HEK293T (cell line): Measurements from ENCODE around the gene CCL25.

Experiments used
- CTCF ChIA-PET: fragments of 350-600 bp; formaldehyde crosslinking; extraction: SDS; loops from one replicate; lab custom pipeline; 2021; ENCODE audit warnings: antibody characterized with exemption, inconsistent platforms; lab: Yijun Ruan, JAX
- POLR2A ChIA-PET: fragments of 350-600 bp; formaldehyde crosslinking; extraction: SDS; loops from one replicate; lab custom pipeline; 2020; ENCODE audit warnings: antibody characterized with exemption, inconsistent platforms; lab: Yijun Ruan, JAX
- DNase-seq: peaks from one replicate; pipeline ENCODE4 v3.0.0; 2012; ENCODE audit warnings: mixed read lengths; ENCODE audit errors: extremely low spot score
- ARNT ChIP-seq: fragments of 450-650 bp; IDR thresholded peaks from 2 replicates; pipeline ENCODE4 v1.6.1; 2017; ENCODE audit warnings: mild to moderate bottlenecking
- BHLHE40 ChIP-seq: fragments of 450-650 bp; IDR thresholded peaks from 2 replicates; pipeline ENCODE4 v1.6.1; 2016; ENCODE audit warnings: mild to moderate bottlenecking, moderate library complexity, borderline replicate concordance
- CTBP1 ChIP-seq: fragments of 450-650 bp; IDR thresholded peaks from 2 replicates; pipeline ENCODE4 v1.6.1; 2016; ENCODE audit warnings: borderline replicate concordance
- ELF4 ChIP-seq: fragments of 450-650 bp; IDR thresholded peaks from 2 replicates; pipeline ENCODE4 v1.6.1; 2017; ENCODE audit warnings: antibody characterized with exemption
- FOXA1 ChIP-seq: fragments of 450-650 bp; IDR thresholded peaks from 2 replicates; pipeline ENCODE4 v1.6.1; 2016; ENCODE audit warnings: mild to moderate bottlenecking
- FOXK2 ChIP-seq: fragments of 450-650 bp; IDR thresholded peaks from 2 replicates; pipeline ENCODE4 v1.6.1; 2016; ENCODE audit warnings: mild to moderate bottlenecking
- FOXM1 ChIP-seq: fragments of 450-650 bp; IDR thresholded peaks from 2 replicates; pipeline ENCODE4 v1.6.1; 2017; ENCODE audit warnings: mild to moderate bottlenecking, borderline replicate concordance
- HDGF ChIP-seq: fragments of 450-650 bp; IDR thresholded peaks from 2 replicates; pipeline ENCODE4 v1.6.1; 2017; ENCODE audit warnings: antibody characterized with exemption, borderline replicate concordance
- L3MBTL2 ChIP-seq: fragments of 450-650 bp; conservative IDR thresholded peaks from 2 replicates; pipeline ENCODE4 v1.6.1; 2016; ENCODE audit warnings: mild to moderate bottlenecking
- LEF1 ChIP-seq: fragments of 450-650 bp; IDR thresholded peaks from 2 replicates; pipeline ENCODE4 v1.6.1; 2017; ENCODE audit warnings: mild to moderate bottlenecking, borderline replicate concordance
- NFRKB ChIP-seq: fragments of 450-650 bp; IDR thresholded peaks from 2 replicates; pipeline ENCODE4 v1.6.1; 2016; ENCODE audit warnings: mild to moderate bottlenecking, moderate library complexity
- SP1 ChIP-seq: fragments of 450-650 bp; IDR thresholded peaks from 2 replicates; pipeline ENCODE4 v1.6.1; 2017
- SUZ12 ChIP-seq: fragments of 450-650 bp; IDR thresholded peaks from 2 replicates; pipeline ENCODE4 v1.6.1; 2016; ENCODE audit warnings: mild to moderate bottlenecking
- TARDBP ChIP-seq: fragments of 450-650 bp; IDR thresholded peaks from 2 replicates; pipeline ENCODE4 v1.6.1; 2016
- ZNF384 ChIP-seq: fragments of 450-650 bp; IDR thresholded peaks from 2 replicates; pipeline ENCODE4 v1.6.1; 2016
- TF ChIP-seq, protein P1 (sequence below): fragments of 450-650 bp; IDR thresholded peaks from 2 replicates; pipeline ENCODE4 v1.6.1; 2016

Gene CCL25

GRCh38 chr19:8086849-8087248, 34.3 kb downstream of the CCL25 start:
- TF ChIP-seq NFRKB (no peak), SP1 (no peak), LEF1 (no peak), FOXK2 (no peak), TARDBP (no peak), FOXA1 (no peak), ARNT (no peak), FOXM1 (no peak), BHLHE40 (no peak), HDGF (no peak), SUZ12 (no peak), L3MBTL2 (no peak), ELF4 (no peak), CTBP1 (no peak), ZNF384 (no peak)
- TF ChIP-seq, protein P1, sequence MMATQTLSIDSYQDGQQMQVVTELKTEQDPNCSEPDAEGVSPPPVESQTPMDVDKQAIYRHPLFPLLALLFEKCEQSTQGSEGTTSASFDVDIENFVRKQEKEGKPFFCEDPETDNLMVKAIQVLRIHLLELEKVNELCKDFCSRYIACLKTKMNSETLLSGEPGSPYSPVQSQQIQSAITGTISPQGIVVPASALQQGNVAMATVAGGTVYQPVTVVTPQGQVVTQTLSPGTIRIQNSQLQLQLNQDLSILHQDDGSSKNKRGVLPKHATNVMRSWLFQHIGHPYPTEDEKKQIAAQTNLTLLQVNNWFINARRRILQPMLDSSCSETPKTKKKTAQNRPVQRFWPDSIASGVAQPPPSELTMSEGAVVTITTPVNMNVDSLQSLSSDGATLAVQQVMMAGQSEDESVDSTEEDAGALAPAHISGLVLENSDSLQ: no peak
- POLR2A ChIA-PET: no interaction called here
- no peak for DNase-seq
- CTCF ChIA-PET: no interaction called here

DNA sequence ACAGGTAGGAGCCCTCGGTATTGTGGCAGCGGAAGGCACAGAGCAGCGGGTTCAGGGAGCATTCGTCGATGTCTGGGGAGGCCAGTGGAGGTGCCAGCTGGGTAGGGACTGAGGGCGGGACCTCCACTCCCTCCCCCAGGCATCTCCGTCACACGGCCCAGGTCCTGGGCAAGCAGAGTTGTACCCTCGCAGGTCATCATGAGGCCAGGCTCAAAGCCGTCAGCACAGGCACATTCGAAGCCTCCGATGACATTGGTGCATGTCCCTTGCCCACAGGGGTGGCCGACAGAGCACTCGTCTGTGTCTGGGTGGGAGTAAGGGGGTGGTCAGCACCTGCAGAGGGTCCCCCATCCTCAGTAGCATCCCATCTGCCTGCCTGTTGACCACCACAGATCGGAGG, 35.3 kb downstream of the CCL25 start:
- POLR2A ChIA-PET: no interaction called here
- no peak for DNase-seq
- no peak for TF ChIP-seq LEF1
- TF ChIP-seq BHLHE40: no peak
- no peak for TF ChIP-seq L3MBTL2
- no peak for TF ChIP-seq SUZ12
- no peak for TF ChIP-seq NFRKB
- no peak for TF ChIP-seq ZNF384
- no peak for TF ChIP-seq CTBP1
- no peak for TF ChIP-seq FOXM1
- TF ChIP-seq ELF4: no peak
- no peak for TF ChIP-seq FOXK2
- TF ChIP-seq FOXA1: no peak
- TF ChIP-seq SP1: no peak
- TF ChIP-seq TARDBP: no peak
- TF ChIP-seq, protein P1: no peak
- no peak for TF ChIP-seq HDGF
- TF ChIP-seq ARNT: no peak
- CTCF ChIA-PET: no interaction called here

DNA sequence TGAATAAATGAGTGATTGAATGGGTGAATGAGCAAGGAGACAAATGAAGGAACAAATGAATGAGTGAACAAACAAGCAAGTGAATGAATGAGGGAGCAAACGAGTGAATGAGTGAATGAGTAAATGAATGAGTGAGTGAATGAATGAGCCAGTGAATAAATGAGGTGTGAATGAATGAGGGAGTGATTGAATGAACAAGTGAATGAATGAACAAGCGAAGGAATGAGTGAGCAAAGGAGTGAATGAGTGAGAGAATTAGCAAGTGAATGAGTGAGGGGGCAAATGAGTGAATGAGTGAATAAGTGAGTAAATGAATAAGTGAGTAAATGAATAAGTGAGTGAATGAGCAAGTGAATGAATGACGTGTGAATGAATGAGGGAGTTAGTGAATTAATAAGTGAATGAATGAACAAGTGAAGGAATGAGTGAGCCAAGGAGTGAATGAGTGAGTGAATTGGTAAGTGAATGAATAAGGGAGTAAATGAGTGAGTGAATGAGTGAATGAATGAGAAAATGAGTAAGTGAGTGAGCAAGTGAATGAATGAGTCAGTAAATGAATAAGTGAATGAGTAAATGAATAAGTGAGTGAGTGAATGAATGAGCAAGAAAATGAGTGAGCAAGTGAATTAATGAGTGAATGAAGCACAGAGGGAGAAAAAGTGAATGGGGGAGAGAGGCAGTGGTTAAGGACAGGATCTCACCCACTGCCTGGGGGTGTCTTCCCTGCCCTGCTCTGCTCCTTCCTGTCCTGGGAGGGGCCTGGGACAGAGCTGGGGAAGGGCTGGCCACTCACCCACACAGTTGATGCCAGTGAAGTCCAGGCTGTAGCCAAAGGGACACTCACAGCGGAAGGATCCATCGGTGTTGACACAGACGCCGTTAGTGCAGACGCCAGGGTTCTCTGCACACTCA, 36.4 kb downstream of the CCL25 start:
- CTCF ChIA-PET: no interaction called here
- DNase-seq: no peak
- POLR2A ChIA-PET: no interaction called here
- TF ChIP-seq FOXA1 (no peak), NFRKB (no peak)
- TF ChIP-seq, protein P1: no peak

DNA sequence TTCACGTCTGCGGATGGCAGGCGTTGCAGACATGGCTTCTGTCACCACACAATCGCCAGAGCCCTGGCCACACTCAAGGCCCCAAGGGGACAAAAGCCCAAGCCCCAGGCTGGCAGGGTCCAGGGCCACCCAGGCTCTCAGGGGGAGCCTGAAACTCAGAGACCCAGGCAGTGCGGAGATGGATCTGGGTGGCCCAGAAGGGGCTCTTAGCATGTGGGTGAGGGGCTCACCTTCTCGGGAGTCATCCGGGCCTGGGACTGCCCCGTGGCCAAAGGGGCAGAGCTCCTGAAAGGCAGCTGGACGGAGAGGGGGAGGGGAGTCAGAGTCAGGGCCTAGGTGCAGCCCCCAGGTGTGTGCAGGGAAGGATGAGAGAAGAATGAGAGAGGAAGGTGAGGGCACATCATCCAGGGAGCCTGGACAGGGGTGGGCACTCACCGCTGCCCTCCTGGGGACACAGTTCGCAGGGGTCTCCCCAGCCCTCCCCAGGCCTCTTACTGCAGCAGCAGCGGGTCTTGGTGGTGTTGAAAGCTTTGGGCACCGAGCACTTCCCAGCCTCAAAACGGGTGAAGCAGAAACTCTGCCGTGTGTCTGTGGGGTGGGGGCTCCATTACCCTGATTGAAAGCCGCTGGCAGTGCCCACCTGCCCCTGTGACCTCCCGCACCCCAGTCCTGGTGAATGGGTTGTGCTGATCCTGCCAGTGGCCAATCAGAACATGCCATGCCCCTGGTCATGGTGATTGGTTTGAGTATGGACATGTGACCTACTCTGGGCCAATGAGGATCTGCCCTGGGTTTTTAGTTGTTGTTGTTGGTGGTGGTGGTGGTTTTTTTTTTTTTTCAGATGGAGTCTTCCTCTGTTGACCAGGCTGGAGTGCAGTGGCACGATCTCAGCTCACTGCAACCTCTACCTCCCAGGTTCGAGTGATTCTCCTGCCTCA, 37.4 kb downstream of the CCL25 start:
- CTCF ChIA-PET: no interaction called here
- no peak for TF ChIP-seq FOXK2
- DNase-seq: no peak
- POLR2A ChIA-PET: no interaction called here

DNA sequence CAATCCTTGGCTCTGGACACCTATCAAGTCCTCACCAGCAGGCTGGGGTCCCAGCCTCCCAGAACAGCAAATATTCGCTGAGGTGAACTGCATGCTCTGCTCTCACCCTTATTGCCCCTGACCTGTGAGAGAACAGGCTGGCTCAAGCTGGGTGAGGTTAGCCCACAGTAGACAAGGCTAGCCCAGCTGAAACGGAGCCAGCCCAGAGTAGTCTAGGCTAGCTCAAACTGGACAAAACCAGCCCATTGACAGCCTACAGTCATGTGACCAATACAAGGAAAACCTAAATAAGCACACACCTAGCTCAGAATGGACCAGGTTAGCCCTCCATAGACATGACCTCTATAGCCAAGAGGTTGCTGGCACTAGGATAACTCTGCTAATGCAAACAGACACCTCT, 38.4 kb downstream of the CCL25 start:
- DNase-seq: no peak
- TF ChIP-seq FOXK2 (no peak), LEF1 (no peak), SP1 (no peak), SUZ12 (no peak)
- CTCF ChIA-PET: no interaction called here
- POLR2A ChIA-PET: no interaction called here

DNA sequence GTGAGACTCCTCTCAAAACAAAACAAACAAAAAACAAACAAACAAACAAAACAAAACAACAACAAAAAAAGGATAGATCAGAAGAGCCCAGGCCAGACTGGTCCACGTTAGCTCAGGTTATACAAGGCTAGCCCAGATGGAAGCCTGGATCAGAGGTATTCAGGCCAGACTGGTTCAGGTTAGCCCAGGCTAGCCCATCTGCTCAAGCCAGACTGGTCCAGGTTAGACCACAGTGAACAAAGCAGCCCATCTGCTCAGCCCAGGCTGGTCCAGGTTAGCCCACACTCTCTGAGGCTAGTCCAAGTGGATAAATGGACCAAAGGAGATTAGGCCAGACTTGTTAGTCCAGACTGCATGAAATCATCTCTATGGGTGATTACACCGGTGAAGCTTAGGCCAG, 41.2 kb downstream of the CCL25 start:
- DNase-seq: no peak
- TF ChIP-seq, protein P1: no peak
- TF ChIP-seq BHLHE40: no peak
- ChIA-PET POLR2A (no interaction called here), CTCF (no interaction called here)
